H9 (cell line): ENCODE measurements around the gene DLEC1. TPM values are rescaled to one million over a fixed set of nuclear protein-coding genes. Genes with fewer than 3 reads are reported as not detected.

Source experiments
- DNase-seq: peaks from one replicate; pipeline ENCODE4 v3.0.0-alpha.2; 2017
- H2AFZ ChIP-seq: one replicate; pipeline ENCODE4 v1.6.1; 2013; ENCODE audit warnings: mild to moderate bottlenecking, low read length, control low read depth, moderate library complexity
- H2AK5ac ChIP-seq: 2 replicates; pipeline ENCODE4 v1.6.1; 2013; ENCODE audit warnings: low read length, control low read depth, mixed read lengths; ENCODE audit not compliant: insufficient read length
- H2BK120ac ChIP-seq: one replicate; pipeline ENCODE4 v1.6.1; 2013; ENCODE audit warnings: low read depth, mild to moderate bottlenecking, low read length, control low read depth, inconsistent platforms; ENCODE audit not compliant: poor library complexity, severe bottlenecking
- H2BK12ac ChIP-seq: 2 replicates; pipeline ENCODE4 v1.6.1; 2013; ENCODE audit warnings: low read length, control low read depth, mixed read lengths, low read depth; ENCODE audit not compliant: insufficient read length
- H2BK15ac ChIP-seq: 2 replicates; pipeline ENCODE4 v1.6.1; 2013; ENCODE audit warnings: low read depth, low read length, control low read depth
- H2BK20ac ChIP-seq: one replicate; pipeline ENCODE4 v1.6.1; 2013; ENCODE audit warnings: low read depth, mild to moderate bottlenecking, low read length, control low read depth, inconsistent platforms; ENCODE audit not compliant: poor library complexity, severe bottlenecking
- H2BK5ac ChIP-seq: 2 replicates; pipeline ENCODE4 v1.6.1; 2013; ENCODE audit warnings: low read length, control low read depth, mixed read lengths; ENCODE audit not compliant: insufficient read length
- H3K14ac ChIP-seq: 2 replicates; pipeline ENCODE4 v1.6.1; 2013; ENCODE audit warnings: low read length, control low read depth; ENCODE audit not compliant: insufficient read depth
- H3K18ac ChIP-seq: 2 replicates; pipeline ENCODE4 v1.6.1; 2013; ENCODE audit warnings: low read depth, mild to moderate bottlenecking, mixed read lengths, low read length, control low read depth; ENCODE audit not compliant: insufficient read length
- H3K23ac ChIP-seq: 2 replicates; pipeline ENCODE4 v1.6.1; 2013; ENCODE audit warnings: low read length, control low read depth, mixed read lengths, low read depth; ENCODE audit not compliant: insufficient read length
- H3K23me2 ChIP-seq: 2 replicates; pipeline ENCODE4 v1.6.1; 2013; ENCODE audit warnings: low read depth, mild to moderate bottlenecking, mixed read lengths, low read length, control low read depth; ENCODE audit not compliant: insufficient read length, poor library complexity, severe bottlenecking
- H3K27ac ChIP-seq: 2 replicates; pipeline ENCODE4 v1.5.1; 2013; ENCODE audit warnings: low read length, control low read depth, mixed read lengths, low read depth; ENCODE audit not compliant: insufficient read length
- H3K27me3 ChIP-seq: 2 replicates; pipeline ENCODE4 v1.6.1; 2013; ENCODE audit warnings: low read length, control low read depth, inconsistent platforms; ENCODE audit not compliant: insufficient read depth
- H3K4ac ChIP-seq: 2 replicates; pipeline ENCODE4 v1.6.1; 2013; ENCODE audit warnings: low read depth, mild to moderate bottlenecking, control low read depth, inconsistent platforms, low read length, moderate library complexity
- H3K4me1 ChIP-seq: 2 replicates; pipeline ENCODE4 v1.6.1; 2013; ENCODE audit warnings: low read length, control low read depth, inconsistent platforms; ENCODE audit not compliant: insufficient read depth
- H3K4me2 ChIP-seq: 2 replicates; pipeline ENCODE4 v1.6.1; 2013; ENCODE audit warnings: low read length, control low read depth, mixed read lengths; ENCODE audit not compliant: insufficient read length, insufficient read depth
- H3K56ac ChIP-seq: 2 replicates; pipeline ENCODE4 v1.6.1; 2013; ENCODE audit warnings: low read depth, mild to moderate bottlenecking, mixed read lengths, low read length, control low read depth; ENCODE audit not compliant: insufficient read length
- H3K79me1 ChIP-seq: 2 replicates; pipeline ENCODE4 v1.6.1; 2013; ENCODE audit warnings: low read depth, mild to moderate bottlenecking, moderate library complexity, low read length, control low read depth, inconsistent platforms; ENCODE audit not compliant: insufficient read depth, poor library complexity, severe bottlenecking
- H3K79me2 ChIP-seq: 2 replicates; pipeline ENCODE4 v1.6.1; 2013; ENCODE audit warnings: low read length, control low read depth, inconsistent platforms; ENCODE audit not compliant: insufficient read depth
- H3K9ac ChIP-seq: 2 replicates; pipeline ENCODE4 v1.6.1; 2013; ENCODE audit warnings: low read length, control low read depth, mixed read lengths; ENCODE audit not compliant: insufficient read length; ENCODE audit errors: extremely low read depth
- H3K9me3 ChIP-seq: one replicate; pipeline ENCODE4 v1.6.1; 2013; ENCODE audit warnings: low read depth, low read length, inconsistent platforms; ENCODE audit not compliant: control insufficient read depth
- H3T11ph ChIP-seq: one replicate; pipeline ENCODE4 v1.6.1; 2013; ENCODE audit warnings: mild to moderate bottlenecking, low read length, control low read depth, inconsistent platforms
- H4K20me1 ChIP-seq: one replicate; pipeline ENCODE4 v1.6.1; 2013; ENCODE audit not compliant: control insufficient read depth, insufficient read length, insufficient read depth
- H4K5ac ChIP-seq: 2 replicates; pipeline ENCODE4 v1.6.1; 2013; ENCODE audit warnings: low read depth, mild to moderate bottlenecking, mixed read lengths, low read length, control low read depth; ENCODE audit not compliant: insufficient read length
- H4K8ac ChIP-seq: replicated peaks from 2 replicates; pipeline ENCODE4 v1.6.1; 2013; ENCODE audit warnings: low read length, control low read depth, mixed read lengths, low read depth; ENCODE audit not compliant: insufficient read length
- H4K91ac ChIP-seq: 2 replicates; pipeline ENCODE4 v1.6.1; 2013; ENCODE audit warnings: low read depth, mild to moderate bottlenecking, moderate library complexity, mixed read lengths, low read length, control low read depth; ENCODE audit not compliant: insufficient read length
- H3K27ac Mint-ChIP-seq, 3 experiments: 2 replicates in 2 of 3; 3 replicates in 1 of 3; pipeline ENCODE4 v1.8.0; 2020 to 2021; ENCODE audit warnings: mixed read lengths in 3 of 3, mild to moderate bottlenecking in 1 of 3, moderate library complexity in 1 of 3
- H3K27me3 Mint-ChIP-seq: 2 replicates; pipeline ENCODE4 v1.8.0; 2021; ENCODE audit warnings: low read depth, mild to moderate bottlenecking, moderate library complexity, mixed read lengths
- H3K36me3 Mint-ChIP-seq, 3 experiments: 2 replicates in 2 of 3; 3 replicates in 1 of 3; pipeline ENCODE4 v1.8.0; 2020 to 2021; ENCODE audit warnings: low read depth in 3 of 3, mixed read lengths in 3 of 3; ENCODE audit not compliant: insufficient read depth in 1 of 3
- H3K4me1 Mint-ChIP-seq, 2 experiments: 2 replicates each; pipeline ENCODE4 v1.8.0; 2020; ENCODE audit warnings: mixed read lengths in 2 of 2
- H3K4me3 Mint-ChIP-seq, 2 experiments: 2 replicates in 1 of 2; 3 replicates in 1 of 2; pipeline ENCODE4 v1.8.0; 2020 to 2021; ENCODE audit warnings: mild to moderate bottlenecking in 2 of 2, mixed read lengths in 2 of 2, moderate library complexity in 1 of 2
- H3K9me3 Mint-ChIP-seq, 2 experiments: 2 replicates in 1 of 2; 3 replicates in 1 of 2; pipeline ENCODE4 v1.8.0; 2020; ENCODE audit warnings: mild to moderate bottlenecking in 2 of 2, mixed read lengths in 2 of 2, moderate library complexity in 1 of 2
- WGBS: extraction: QIAGEN DNeasy Blood & Tissue Kit; methylation state at CpG from one replicate; pipeline ENCODE4 v1.1.7; 2013; ENCODE audit warnings: missing lambda C conversion rate, low lambda C conversion rate, mixed read lengths; ENCODE audit not compliant: insufficient read length; ENCODE audit errors: extremely low coverage; 5-methylcytosine and 5-hydroxymethylcytosine counted together
- total RNA-seq: library from RNA; stranded (reverse); gene quantifications from 2 replicates; pipeline ENCODE4 v1.2.1, GENCODE V29; 2021
- TF ChIP-seq, protein P1 (sequence below): fragments of 200-600 bp; sonication (generic); conservative IDR thresholded peaks from 3 replicates; pipeline ENCODE4 v1.8.0; 2021; ENCODE audit warnings: antibody characterized with exemption, mild to moderate bottlenecking

DLEC1 gene
- total RNA-seq, 1 experiment from 2014 or later, result 2.1 TPM

DNA sequence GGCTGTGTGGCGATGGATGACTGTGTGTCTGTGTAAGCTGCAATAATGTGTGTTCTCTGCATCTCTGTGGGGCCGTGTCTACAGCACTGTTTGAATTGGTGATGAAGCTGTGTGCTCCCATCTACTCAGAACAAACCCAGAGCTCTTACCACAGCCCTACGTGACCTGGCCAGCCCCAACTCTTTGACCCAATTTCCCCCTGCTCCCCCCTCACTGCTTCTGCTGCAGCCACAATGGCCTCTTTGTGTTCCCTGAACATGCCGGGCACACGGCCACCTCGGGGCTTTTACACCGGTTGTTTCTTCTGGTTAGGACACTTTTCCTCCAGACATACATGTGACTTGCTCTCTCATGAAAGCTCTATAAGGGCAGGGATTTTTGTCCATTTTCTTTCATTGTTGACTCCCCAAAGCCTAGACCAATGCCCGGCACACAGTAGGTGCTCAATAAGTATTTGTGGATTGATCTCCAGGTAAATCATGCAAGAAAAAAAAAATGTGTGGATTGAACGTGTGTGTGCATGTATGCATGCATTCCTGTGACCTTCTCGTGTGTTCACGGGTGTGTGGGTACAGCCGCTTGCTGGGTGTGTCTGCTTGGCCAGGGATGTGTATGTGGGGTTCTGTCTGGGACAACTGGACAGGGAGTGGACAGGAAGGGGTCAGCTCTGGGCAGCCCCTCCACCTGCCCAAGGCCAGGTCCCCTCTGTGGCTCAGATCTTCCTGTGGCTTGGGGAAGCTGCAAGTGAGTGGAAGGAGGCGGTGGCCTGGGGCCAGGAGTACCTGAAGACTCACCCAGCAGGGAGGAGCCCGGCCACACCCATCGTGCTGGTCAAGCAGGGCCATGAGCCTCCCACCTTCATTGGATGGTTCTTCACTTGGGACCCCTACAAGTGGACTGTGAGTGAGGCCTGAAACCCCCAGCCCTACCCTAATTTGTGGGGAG lies 33.7 kb upstream of the DLEC1 start:
- H3K9me3 Mint-ChIP-seq, result no peaks in the 10 kb centered on the region; a peak in 1 of 5 replicates
- Histone ChIP-seq H3K23ac (no peak overlapping the region), H3K56ac (no peak overlapping the region), H3K23me2 (no peaks in the 10 kb centered on the region), H3K27ac (no peak overlapping the region), H2BK20ac (no peak overlapping the region), H3K9me3 (no peaks in the 10 kb centered on the region), H2BK5ac (no peak overlapping the region), H2AK5ac (no peak overlapping the region), H4K91ac (no peak overlapping the region), H4K8ac (no peak overlapping the region), H3K79me1 (no peaks in the 10 kb centered on the region), H3T11ph (no peak overlapping the region), H2BK15ac (no peak overlapping the region), H3K4me2 (no peak overlapping the region), H3K14ac (no peak overlapping the region), H3K79me2 (no peaks in the 10 kb centered on the region), H4K5ac (no peak overlapping the region), H3K9ac (no peak overlapping the region), H4K20me1 (no peaks in the 10 kb centered on the region), H3K4ac (no peak overlapping the region), H2BK120ac (no peak overlapping the region), H2AFZ (no peak overlapping the region), H3K27me3 (no peaks in the 10 kb centered on the region), H3K18ac (no peak overlapping the region), H2BK12ac (no peak overlapping the region), H3K4me1 (no peaks in the 10 kb centered on the region)
- no peaks in the 10 kb centered on the region for H3K27me3 Mint-ChIP-seq
- H3K4me3 Mint-ChIP-seq, result no peak overlapping the region; a peak in 1 of 5 replicates
- WGBS, result no CpG with 5 or more reads among the region's 15 CpGs
- no peak for DNase-seq
- H3K27ac Mint-ChIP-seq, result peak overlapping the region in 1 of 3 experiments; percentile 75; a peak in 2 of 7 replicates
- peaks cover 0 to 16% (median 14%) of the 10 kb centered on the region in 3 experiments; a peak in 6 of 7 replicates for H3K36me3 Mint-ChIP-seq
- TF ChIP-seq, protein P1, sequence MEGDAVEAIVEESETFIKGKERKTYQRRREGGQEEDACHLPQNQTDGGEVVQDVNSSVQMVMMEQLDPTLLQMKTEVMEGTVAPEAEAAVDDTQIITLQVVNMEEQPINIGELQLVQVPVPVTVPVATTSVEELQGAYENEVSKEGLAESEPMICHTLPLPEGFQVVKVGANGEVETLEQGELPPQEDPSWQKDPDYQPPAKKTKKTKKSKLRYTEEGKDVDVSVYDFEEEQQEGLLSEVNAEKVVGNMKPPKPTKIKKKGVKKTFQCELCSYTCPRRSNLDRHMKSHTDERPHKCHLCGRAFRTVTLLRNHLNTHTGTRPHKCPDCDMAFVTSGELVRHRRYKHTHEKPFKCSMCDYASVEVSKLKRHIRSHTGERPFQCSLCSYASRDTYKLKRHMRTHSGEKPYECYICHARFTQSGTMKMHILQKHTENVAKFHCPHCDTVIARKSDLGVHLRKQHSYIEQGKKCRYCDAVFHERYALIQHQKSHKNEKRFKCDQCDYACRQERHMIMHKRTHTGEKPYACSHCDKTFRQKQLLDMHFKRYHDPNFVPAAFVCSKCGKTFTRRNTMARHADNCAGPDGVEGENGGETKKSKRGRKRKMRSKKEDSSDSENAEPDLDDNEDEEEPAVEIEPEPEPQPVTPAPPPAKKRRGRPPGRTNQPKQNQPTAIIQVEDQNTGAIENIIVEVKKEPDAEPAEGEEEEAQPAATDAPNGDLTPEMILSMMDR, result no peak
- H3K4me1 Mint-ChIP-seq, result peaks cover 7 to 8% of the 10 kb centered on the region in 2 experiments
